HepG2 (cell line): Measurements from ENCODE around the gene TH. TPM values are rescaled to one million over a fixed set of nuclear protein-coding genes. Genes with fewer than 3 reads are reported as not detected.

Experiments
- ATAC-seq: fragments of 200-7000 bp; cut with Tn5 transposase; 3 replicates; pipeline ENCODE4 v1.9.1; 2020; ENCODE audit warnings: mild to moderate bottlenecking, moderate library complexity
- BruUV-seq: library from RNA; stranded (reverse); fragments of 400-500 nt; replicated peaks from 2 replicates; lab custom pipeline; 2021; lab: Mats Ljungman, UMichigan
- CTCF ChIA-PET: fragments of 300-600 bp; formaldehyde crosslinking; extraction: SDS; loops from one replicate; lab custom pipeline; 2021; ENCODE audit warnings: low total read pairs, inconsistent platforms, low intra/inter-chr PET ratio; lab: Yijun Ruan, JAX
- POLR2A ChIA-PET: fragments of 350-600 bp; sonication (Branson Sonifier 250); formaldehyde crosslinking; loops from one replicate; lab custom pipeline; 2020; ENCODE audit warnings: antibody characterized with exemption, inconsistent platforms; lab: Yijun Ruan, JAX
- DNase-seq: peaks from one replicate; pipeline ENCODE4 v3.0.0-alpha.2; 2015; ENCODE audit warnings: low spot score
- FAIRE-seq: peaks from 3 replicates; lab custom pipeline; 2011; peaks lifted over from hg19 to GRCh38; lab: Jason Lieb, UNC
- H2AFZ ChIP-seq: one replicate; pipeline ENCODE4 v1.6.1; 2011; ENCODE audit warnings: low read length, inconsistent platforms
- H3K27ac ChIP-seq: fragments of 300-600 bp; 3 replicates; pipeline ENCODE4 v1.8.0; 2011; ENCODE audit warnings: mixed run types, mild to moderate bottlenecking, mixed read lengths, low read length, inconsistent platforms; ENCODE audit not compliant: insufficient read depth; ENCODE audit errors: extremely low read length
- H3K27me3 ChIP-seq, 2 experiments: fragments of 200-600 bp in 1 of 2; 2 replicates in 1 of 2; 3 replicates in 1 of 2; pipeline versions ENCODE4 v1.6.0 to v1.8.0; 2011; ENCODE audit warnings: low read length in 2 of 2, mild to moderate bottlenecking in 2 of 2, moderate library complexity in 2 of 2, inconsistent platforms in 1 of 2; ENCODE audit not compliant: insufficient read depth in 2 of 2, control insufficient read depth in 1 of 2
- H3K36me3 ChIP-seq, 2 experiments: fragments of 200-600 bp in 1 of 2; replicated peaks in 1 of 2; 2 replicates in 1 of 2; 3 replicates in 1 of 2; pipeline versions ENCODE4 v1.5.1 to v1.8.0; 2011; ENCODE audit warnings: low read length in 2 of 2, inconsistent platforms in 1 of 2; ENCODE audit not compliant: insufficient read depth in 2 of 2, control insufficient read depth in 1 of 2
- H3K4me1 ChIP-seq: 2 replicates; pipeline ENCODE4 v1.5.1; 2012; ENCODE audit warnings: low read length, inconsistent platforms; ENCODE audit not compliant: insufficient read depth
- H3K4me2 ChIP-seq: 2 replicates; pipeline ENCODE4 v1.6.0; 2011; ENCODE audit warnings: low read depth, low read length, inconsistent platforms
- H3K4me3 ChIP-seq, 3 experiments: fragments of 200-600 bp in 1 of 3; sonication (generic), shearing (Covaris generic) in 1 of 3; replicated peaks in 1 of 3; 2 replicates each; pipeline ENCODE4 v1.5.1; 2011 to 2016; ENCODE audit warnings: low read length in 3 of 3, inconsistent platforms in 2 of 3, low read depth in 2 of 3, mild to moderate bottlenecking in 2 of 3, control low read depth in 1 of 3, mixed read lengths in 1 of 3; ENCODE audit not compliant: insufficient read depth in 1 of 3
- H3K79me2 ChIP-seq: one replicate; pipeline ENCODE4 v1.6.1; 2011; ENCODE audit warnings: low read length, inconsistent platforms; ENCODE audit not compliant: insufficient read depth
- H3K9ac ChIP-seq: 2 replicates; pipeline ENCODE4 v1.6.0; 2011; ENCODE audit warnings: mild to moderate bottlenecking, low read depth, low read length, inconsistent platforms; ENCODE audit not compliant: insufficient read depth
- H3K9me3 ChIP-seq: 2 replicates; pipeline ENCODE4 v1.5.1; 2012; ENCODE audit warnings: mild to moderate bottlenecking, low read length
- H4K20me1 ChIP-seq: 2 replicates; pipeline ENCODE4 v1.6.0; 2011; ENCODE audit warnings: inconsistent platforms, mild to moderate bottlenecking, low read length, moderate library complexity; ENCODE audit not compliant: insufficient read depth
- DZIP1 ChIP-seq: sonication (generic); formaldehyde crosslinking; IDR thresholded peaks from 2 replicates; pipeline ENCODE4 v1.5.0; 2020; ENCODE audit warnings: mild to moderate bottlenecking, missing genetic modification reagents
- GMEB2 ChIP-seq: IDR thresholded peaks from 2 replicates; pipeline ENCODE4 v1.6.1; 2016; ENCODE audit warnings: missing biosample characterization, missing genetic modification reagents, low read depth
- HNRNPLL ChIP-seq: fragments of 200-400 bp; formaldehyde crosslinking; IDR thresholded peaks from 2 replicates; pipeline ENCODE4 v1.6.1; 2017; ENCODE audit warnings: mild to moderate bottlenecking, low read depth, low read length; ENCODE audit not compliant: poor library complexity, severe bottlenecking
- JUN ChIP-seq: sonication (generic); formaldehyde crosslinking; IDR thresholded peaks from 2 replicates; pipeline ENCODE4 v1.4.0; 2020; ENCODE audit warnings: mild to moderate bottlenecking, missing genetic modification reagents
- KLF6 ChIP-seq: IDR thresholded peaks from 2 replicates; pipeline ENCODE4 v1.8.0; 2016; ENCODE audit warnings: missing biosample characterization, missing genetic modification reagents
- PCBP2 ChIP-seq: fragments of 200-400 bp; formaldehyde crosslinking; optimal IDR thresholded peaks from 2 replicates; pipeline ENCODE3; 2018; ENCODE audit warnings: low read length, low read depth; ENCODE audit not compliant: poor library complexity, severe bottlenecking
- RFX5 ChIP-seq: IDR thresholded peaks from 2 replicates; pipeline ENCODE4 v1.6.1; 2011; ENCODE audit warnings: low read depth, low read length, improper control_type of control experiment
- SMAD1 ChIP-seq: sonication (generic); formaldehyde crosslinking; IDR thresholded peaks from 2 replicates; pipeline ENCODE4 v1.4.0; 2020; ENCODE audit warnings: missing genetic modification reagents, low read depth, mild to moderate bottlenecking, borderline replicate concordance
- SNRNP70 ChIP-seq: fragments of 200-400 bp; formaldehyde crosslinking; IDR thresholded peaks from 2 replicates; pipeline ENCODE4 v1.6.1; 2017; ENCODE audit warnings: mild to moderate bottlenecking, low read depth, low read length, moderate library complexity
- SOX6 ChIP-seq, 2 experiments: fragments of 450-650 bp in 1 of 2; sonication (generic) in 1 of 2; formaldehyde crosslinking in 1 of 2; IDR thresholded peaks; 2 replicates each; pipeline versions ENCODE4 v1.4.0 to v1.6.1; 2017 to 2020; ENCODE audit warnings: antibody characterized with exemption in 1 of 2, mild to moderate bottlenecking in 1 of 2, missing genetic modification reagents in 1 of 2
- SP2 ChIP-seq: sonication (generic); formaldehyde crosslinking; IDR thresholded peaks from 2 replicates; pipeline ENCODE4 v1.5.1; 2020; ENCODE audit warnings: mild to moderate bottlenecking, missing genetic modification reagents
- SPEN ChIP-seq: sonication (generic); formaldehyde crosslinking; IDR thresholded peaks from 2 replicates; pipeline ENCODE4 v1.5.1; 2020; ENCODE audit warnings: low read depth, mild to moderate bottlenecking, missing genetic modification reagents
- ZNF337 ChIP-seq: sonication (generic); formaldehyde crosslinking; IDR thresholded peaks from 2 replicates; pipeline ENCODE4 v1.5.1; 2020; ENCODE audit warnings: missing genetic modification reagents, low read depth, mild to moderate bottlenecking, borderline replicate concordance
- WGBS: methylation state at CpG from one replicate; pipeline ENCODE4 v1.1.6; 2017; ENCODE audit warnings: low lambda C conversion rate; 5-methylcytosine and 5-hydroxymethylcytosine counted together
- in situ Hi-C: cut with HindIII; loops from 2 replicates; pipeline ENCODE4 v1.10.0; 2017; ENCODE audit warnings: low pct_unique_long_range_greater_than_20kb; ENCODE audit not compliant: extremely low pct_ligation_motif_present
- intact Hi-C: fragments of 100-400 bp; cut with micrococcal nuclease; formaldehyde crosslinking; loops from one replicate; pipeline ENCODE4 v1.10.0; 2022; ENCODE audit not compliant: unreplicated experiment
- polyA plus RNA-seq, 8 experiments: library from polyadenylated mRNA; depleted of rRNA in 3 of 8; stranded (reverse) in 7 of 8; unstranded in 1 of 8; fragments of >200 nt; fragmentation: Illumina TruSeq in 4 of 8; extraction: Trizol in 4 of 8; gene quantifications; 2 replicates each; pipeline versions ENCODE4 v1.2.1 to v1.2.3, GENCODE V29; 2011 to 2016; ENCODE audit warnings: low read depth in 4 of 8, missing spikeins in 1 of 8, mixed read lengths in 1 of 8; ENCODE audit not compliant: insufficient read depth in 1 of 8
- total RNA-seq, 5 experiments: library from RNA; depleted of rRNA; stranded (reverse); fragments of >200 nt; fragmentation: Illumina TruSeq; extraction: Trizol; gene quantifications; 2 replicates each; pipeline ENCODE4 v1.2.3, GENCODE V29; 2016; ENCODE audit warnings: low read depth in 1 of 5
- TF ChIP-seq, protein P1 (sequence below): sonication (generic); formaldehyde crosslinking; IDR thresholded peaks from 2 replicates; pipeline ENCODE4 v1.8.1; 2023; ENCODE audit warnings: mild to moderate bottlenecking, inconsistent platforms, moderate library complexity, missing genetic modification reagents, borderline replicate concordance
- TF ChIP-seq, protein P2 (sequence below): sonication (generic); formaldehyde crosslinking; IDR thresholded peaks from 2 replicates; pipeline ENCODE4 v1.5.0; 2020; ENCODE audit warnings: missing genetic modification reagents, mild to moderate bottlenecking, borderline replicate concordance

Gene TH
- total and polyA plus RNA-seq, 2 of the 13 experiments (the other 11 are each of a cell fraction or from before 2014, with no cell fraction given), result 0.36 TPM; not detected in 1

DNA sequence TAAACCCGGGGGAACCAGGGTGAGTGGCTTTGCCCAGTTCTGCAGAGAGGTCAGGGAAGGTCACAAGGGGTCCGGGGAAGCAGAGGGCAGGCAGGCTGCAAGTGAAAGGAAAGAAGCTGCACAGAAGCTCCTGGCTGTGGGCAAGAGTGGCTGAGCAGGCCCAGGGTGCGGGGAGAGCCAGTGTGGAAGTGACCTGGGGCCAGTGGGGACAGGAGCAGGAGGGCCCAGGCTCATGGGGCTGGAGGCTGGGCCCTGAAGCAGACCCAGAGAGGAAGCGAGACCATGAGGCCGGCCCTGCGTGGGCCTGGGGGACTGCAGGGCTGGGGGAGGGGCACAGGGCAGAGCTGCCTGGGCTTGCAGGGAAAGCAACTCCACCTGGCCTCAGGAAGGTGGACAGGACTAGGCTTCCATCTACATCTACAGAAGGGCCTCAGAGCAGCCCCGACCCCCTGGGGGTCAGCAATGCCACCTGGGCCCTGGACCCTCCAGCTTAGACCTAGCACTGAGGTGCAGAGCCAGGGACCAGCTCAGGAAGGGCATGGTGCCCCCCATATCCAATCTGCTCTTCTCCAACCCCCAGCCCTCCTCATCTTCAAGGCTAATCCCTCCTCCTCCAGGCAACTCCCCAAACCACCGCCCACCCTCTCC, 44.0 kb downstream of the TH start:
- ChIA-PET CTCF (no interaction called here), POLR2A (interaction anchor here (1.3 kb wide), 1 partner anchor 30 kb away, joined by 3 read pairs; no protein-coding TSS in a partner anchor)
- peaks cover 9 to 16% of the 10 kb centered on the region in 2 experiments; a peak in 4 of 5 replicates for H3K36me3 ChIP-seq
- H3K9ac ChIP-seq, result no peak overlapping the region
- 6% methylated on average over 3 of the region's 8 CpGs for WGBS
- peaks cover 20% of the 10 kb centered on the region; the same call in 1 of the 2 replicates for H4K20me1 ChIP-seq
- FAIRE-seq, result no peak
- intact Hi-C loops, result no loop called here
- no TSS peak for BruUV-seq
- peak; percentile 39 for ATAC-seq
- H3K9me3 ChIP-seq, result no peaks in the 10 kb centered on the region
- H3K4me3 ChIP-seq, result no peak overlapping the region
- H3K79me2 ChIP-seq, result no peaks in the 10 kb centered on the region
- DNase-seq, result no peak
- no peaks in the 10 kb centered on the region for H3K27me3 ChIP-seq
- no peak overlapping the region for H3K4me2 ChIP-seq
- in situ Hi-C loops, result no loop called here
- H3K4me1 ChIP-seq, result peaks cover 18% of the 10 kb centered on the region
- H3K27ac ChIP-seq, result peak overlapping the region; percentile 44
- no peak overlapping the region for H2AFZ ChIP-seq
- TF ChIP-seq DZIP1 (CRISPR knock-in tag), result no peak
- TF ChIP-seq SNRNP70, result no peak
- TF ChIP-seq, protein P1, sequence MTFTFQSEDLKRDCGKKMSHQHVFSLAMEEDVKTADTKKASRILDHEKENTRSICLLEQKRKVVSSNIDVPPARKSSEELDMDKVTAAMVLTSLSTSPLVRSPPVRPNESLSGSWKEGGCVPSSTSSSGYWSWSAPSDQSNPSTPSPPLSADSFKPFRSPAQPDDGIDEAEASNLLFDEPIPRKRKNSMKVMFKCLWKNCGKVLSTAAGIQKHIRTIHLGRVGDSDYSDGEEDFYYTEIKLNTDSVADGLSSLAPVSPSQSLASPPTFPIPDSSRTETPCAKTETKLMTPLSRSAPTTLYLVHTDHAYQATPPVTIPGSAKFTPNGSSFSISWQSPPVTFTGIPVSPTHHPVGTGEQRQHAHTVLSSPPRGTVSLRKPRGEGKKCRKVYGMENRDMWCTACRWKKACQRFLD (CRISPR knock-in tag), result no peak
- TF ChIP-seq SMAD1 (CRISPR knock-in tag), result no peak
- no peak for TF ChIP-seq SP2 (CRISPR knock-in tag)
- TF ChIP-seq RFX5, result no peak
- no peak for TF ChIP-seq GMEB2 (CRISPR knock-in tag)
- no peak for TF ChIP-seq KLF6 (CRISPR knock-in tag)
- TF ChIP-seq HNRNPLL, result peak; percentile 3
- TF ChIP-seq PCBP2, result no peak
- no peak for TF ChIP-seq SOX6 (IDR thresholded peaks at IDR 0.05)
- TF ChIP-seq SOX6 (CRISPR knock-in tag; IDR thresholded peaks at IDR 0.05), result 0 out of 2 replicates have a peak, but pooled peaks have one; percentile 5
- no peak for TF ChIP-seq JUN (CRISPR knock-in tag)
- TF ChIP-seq, protein P2, sequence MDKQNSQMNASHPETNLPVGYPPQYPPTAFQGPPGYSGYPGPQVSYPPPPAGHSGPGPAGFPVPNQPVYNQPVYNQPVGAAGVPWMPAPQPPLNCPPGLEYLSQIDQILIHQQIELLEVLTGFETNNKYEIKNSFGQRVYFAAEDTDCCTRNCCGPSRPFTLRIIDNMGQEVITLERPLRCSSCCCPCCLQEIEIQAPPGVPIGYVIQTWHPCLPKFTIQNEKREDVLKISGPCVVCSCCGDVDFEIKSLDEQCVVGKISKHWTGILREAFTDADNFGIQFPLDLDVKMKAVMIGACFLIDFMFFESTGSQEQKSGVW (CRISPR knock-in tag), result no peak
- no peak for TF ChIP-seq ZNF337 (CRISPR knock-in tag)
- TF ChIP-seq SPEN (CRISPR knock-in tag), result no peak
